Peyer's patch (tissue), 4 donors: ENCODE results near the gene TMEM141. TPM values are rescaled to one million over a fixed set of nuclear protein-coding genes. Genes with fewer than 3 reads are reported as not detected.

Source experiments
- DNase-seq, 3 donors: peaks; one replicate each; pipeline ENCODE4 v3.0.0-alpha.2; 2017 to 2019
- H3K27ac ChIP-seq, 4 donors: fragments of 200-600 bp; sonication (generic); one replicate each; pipeline ENCODE4 v1.5.1; 2016 to 2019
- H3K27me3 ChIP-seq, 2 donors: fragments of 200-600 bp; sonication (generic); one replicate each; pipeline ENCODE4 v1.5.1; 2019
- H3K36me3 ChIP-seq, 3 donors: fragments of 200-600 bp; sonication (generic); one replicate each; pipeline ENCODE4 v1.5.1; 2016 to 2019
- H3K4me1 ChIP-seq, 4 donors: fragments of 200-600 bp; sonication (generic); one replicate each; pipeline ENCODE4 v1.5.1; 2016 to 2019
- H3K4me3 ChIP-seq, 4 donors: fragments of 200-600 bp; sonication (generic); 1 replicate in 3 of 4; 2 replicates in 1 of 4; pipeline ENCODE4 v1.5.1; 2016 to 2019; ENCODE audit warnings: mild to moderate bottlenecking in 1 of 4
- H3K9me3 ChIP-seq, 4 donors: fragments of 200-600 bp; sonication (generic); one replicate each; pipeline ENCODE4 v1.5.1; 2016 to 2019; ENCODE audit warnings: mild to moderate bottlenecking in 1 of 4
- POLR2A ChIP-seq, 2 donors: fragments of 450-650 bp; IDR thresholded peaks; one replicate each; pipeline ENCODE4 v1.5.1; 2017; ENCODE audit warnings: antibody characterized with exemption in 2 of 2, mild to moderate bottlenecking in 2 of 2, moderate library complexity in 2 of 2
- total RNA-seq, 4 donors: library from RNA; depleted of rRNA; stranded (reverse); fragments of >200 nt; gene quantifications; one replicate each; pipeline ENCODE4 v1.1.0, GENCODE V29; 2016
- TF ChIP-seq, protein P1 (sequence below), 6 experiments: fragments of 450-650 bp in 4 of 6; fragments of 200-600 bp in 2 of 6; sonication (generic) in 1 of 6; IDR thresholded peaks; one replicate each; pipeline ENCODE4 v1.5.1; 2017 to 2019; ENCODE audit warnings: antibody characterized with exemption in 6 of 6, mild to moderate bottlenecking in 3 of 6, moderate library complexity in 1 of 6

The TMEM141 gene
- total RNA-seq, 4 donors from 2014 or later: 52.0 to 240 (median 187) TPM

DNA sequence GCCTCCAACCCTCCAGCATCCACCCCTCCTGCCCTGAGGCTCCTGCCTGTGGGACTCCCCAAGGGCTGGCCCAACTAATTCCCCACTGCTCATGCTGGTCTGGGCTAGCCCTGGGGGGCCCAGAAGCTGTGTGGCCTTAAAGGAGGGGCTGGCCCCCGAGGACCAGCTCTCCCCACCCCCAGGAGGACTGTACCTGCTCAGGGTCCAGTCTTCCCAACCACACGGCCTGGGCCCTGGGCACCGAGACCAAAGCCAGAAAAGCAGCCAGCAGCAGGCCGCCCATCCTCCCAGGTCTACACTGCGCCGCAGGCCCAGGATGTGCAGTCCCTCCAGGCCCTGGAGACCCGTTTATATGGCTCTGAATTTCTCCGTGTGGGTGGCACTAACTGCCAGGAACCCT lies 42.9 kb upstream of the TMEM141 start, which contains the start of gene LCN6:
Gene LCN6 (minus strand): TSS at position 325 of the 400 bp plus-strand sequence. CDS start 42 bp downstream, at position 283.
- H3K27me3 ChIP-seq: no peaks in the 10 kb centered on the region
- no peak for DNase-seq
- H3K27ac ChIP-seq: peak within 1 kb of the TSS; percentile 5 to 80 (median 18)
- H3K9me3 ChIP-seq: peaks cover 0 to 14% (median 3%) of the 10 kb centered on the region in 4 donors
- peaks cover 0 to 16% (median 3%) of the 10 kb centered on the region in 4 donors for H3K4me1 ChIP-seq
- TF ChIP-seq, protein P1, sequence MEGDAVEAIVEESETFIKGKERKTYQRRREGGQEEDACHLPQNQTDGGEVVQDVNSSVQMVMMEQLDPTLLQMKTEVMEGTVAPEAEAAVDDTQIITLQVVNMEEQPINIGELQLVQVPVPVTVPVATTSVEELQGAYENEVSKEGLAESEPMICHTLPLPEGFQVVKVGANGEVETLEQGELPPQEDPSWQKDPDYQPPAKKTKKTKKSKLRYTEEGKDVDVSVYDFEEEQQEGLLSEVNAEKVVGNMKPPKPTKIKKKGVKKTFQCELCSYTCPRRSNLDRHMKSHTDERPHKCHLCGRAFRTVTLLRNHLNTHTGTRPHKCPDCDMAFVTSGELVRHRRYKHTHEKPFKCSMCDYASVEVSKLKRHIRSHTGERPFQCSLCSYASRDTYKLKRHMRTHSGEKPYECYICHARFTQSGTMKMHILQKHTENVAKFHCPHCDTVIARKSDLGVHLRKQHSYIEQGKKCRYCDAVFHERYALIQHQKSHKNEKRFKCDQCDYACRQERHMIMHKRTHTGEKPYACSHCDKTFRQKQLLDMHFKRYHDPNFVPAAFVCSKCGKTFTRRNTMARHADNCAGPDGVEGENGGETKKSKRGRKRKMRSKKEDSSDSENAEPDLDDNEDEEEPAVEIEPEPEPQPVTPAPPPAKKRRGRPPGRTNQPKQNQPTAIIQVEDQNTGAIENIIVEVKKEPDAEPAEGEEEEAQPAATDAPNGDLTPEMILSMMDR (IDR thresholded peaks at IDR 0.05): no peak
- TF ChIP-seq POLR2A (IDR thresholded peaks at IDR 0.05): no peak
- no peaks in the 10 kb centered on the region for H3K36me3 ChIP-seq
- H3K4me3 ChIP-seq: no peak within 1 kb of the TSS

DNA sequence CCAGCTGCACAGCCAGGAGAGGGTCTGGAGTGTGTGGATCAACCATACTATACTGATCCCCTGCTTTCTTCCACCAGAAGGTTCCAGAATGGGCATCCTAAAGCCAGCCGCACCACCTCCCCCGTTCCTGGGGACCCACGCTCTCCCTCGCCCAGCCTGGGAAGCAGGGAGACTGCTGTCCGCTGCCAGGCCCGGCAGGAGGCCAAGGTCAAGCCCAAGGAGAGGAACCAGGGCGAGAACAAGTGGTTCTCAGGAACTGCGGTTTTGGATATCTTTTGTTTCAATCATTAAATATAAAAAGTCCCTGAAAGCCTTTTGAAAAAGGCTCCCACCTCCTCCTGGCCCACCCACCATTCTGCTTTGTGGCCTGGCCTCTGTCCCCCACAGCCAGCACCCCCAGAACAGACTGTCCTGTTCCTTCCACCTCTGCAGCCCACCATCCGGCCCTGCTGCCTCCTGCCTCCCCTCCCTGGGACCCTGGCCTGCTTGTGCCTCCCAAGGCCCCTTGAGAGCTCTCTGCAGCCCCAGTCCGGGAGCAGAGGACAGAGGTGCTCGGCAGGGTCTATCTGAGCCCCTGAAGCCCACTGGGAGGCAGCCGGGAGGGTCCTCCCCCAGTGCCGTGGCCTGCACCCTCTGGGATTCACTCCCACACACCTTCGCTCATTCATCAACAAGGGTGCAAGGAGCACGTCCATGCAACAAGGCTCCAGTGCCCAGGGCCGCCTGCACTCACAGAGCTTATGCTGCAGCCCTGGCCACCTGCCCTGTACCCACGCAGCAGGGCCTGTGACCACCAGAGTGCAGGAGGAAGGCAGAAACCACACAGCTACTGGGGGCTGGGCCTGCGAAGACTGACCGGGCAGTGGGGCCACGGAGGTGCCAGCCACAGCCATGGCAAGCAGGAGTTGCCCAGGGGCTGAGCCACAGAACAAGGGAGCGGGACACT lies 42.2 kb upstream of the TMEM141 start:
- no peak for TF ChIP-seq POLR2A (IDR thresholded peaks at IDR 0.05)
- TF ChIP-seq, protein P1 (IDR thresholded peaks at IDR 0.05): no peak
- Histone ChIP-seq H3K27me3 (no peaks in the 10 kb centered on the region), H3K9me3 (peaks cover 0 to 14% (median 5%) of the 10 kb centered on the region in 4 donors), H3K4me3 (no peak overlapping the region), H3K4me1 (peaks cover 0 to 13% (median 3%) of the 10 kb centered on the region in 4 donors), H3K36me3 (no peaks in the 10 kb centered on the region), H3K27ac (peak overlapping the region; percentile 5 to 80 (median 18))
- peak in 1 of 3 donors; percentile 51 for DNase-seq

DNA sequence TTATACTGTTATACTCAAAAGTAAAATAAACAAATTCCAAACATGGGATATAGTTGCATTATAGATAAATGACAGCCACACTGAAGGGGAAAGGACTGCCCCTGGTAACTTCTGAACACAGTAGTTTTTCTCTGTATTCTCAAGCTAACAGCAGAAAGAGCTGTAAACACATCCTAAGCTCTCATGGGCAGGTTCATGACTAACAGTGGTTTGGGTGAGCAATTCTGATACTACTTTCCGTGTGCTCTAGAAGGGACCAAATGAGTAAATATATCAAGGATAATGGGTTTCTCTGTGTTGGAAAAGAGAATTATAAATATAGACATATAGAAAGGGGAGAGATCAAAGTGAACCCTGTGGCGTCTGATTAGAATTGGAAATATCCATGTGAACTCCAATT lies 40.6 kb upstream of the TMEM141 start:
- Histone ChIP-seq H3K4me1 (peaks cover 0 to 19% (median 3%) of the 10 kb centered on the region in 4 donors), H3K36me3 (no peaks in the 10 kb centered on the region), H3K4me3 (no peak overlapping the region), H3K27ac (no peak overlapping the region), H3K9me3 (peaks cover 0 to 15% (median 5%) of the 10 kb centered on the region in 4 donors), H3K27me3 (no peaks in the 10 kb centered on the region)
- no peak for TF ChIP-seq POLR2A (IDR thresholded peaks at IDR 0.05)
- TF ChIP-seq, protein P1 (IDR thresholded peaks at IDR 0.05): no peak
- DNase-seq: no peak

DNA sequence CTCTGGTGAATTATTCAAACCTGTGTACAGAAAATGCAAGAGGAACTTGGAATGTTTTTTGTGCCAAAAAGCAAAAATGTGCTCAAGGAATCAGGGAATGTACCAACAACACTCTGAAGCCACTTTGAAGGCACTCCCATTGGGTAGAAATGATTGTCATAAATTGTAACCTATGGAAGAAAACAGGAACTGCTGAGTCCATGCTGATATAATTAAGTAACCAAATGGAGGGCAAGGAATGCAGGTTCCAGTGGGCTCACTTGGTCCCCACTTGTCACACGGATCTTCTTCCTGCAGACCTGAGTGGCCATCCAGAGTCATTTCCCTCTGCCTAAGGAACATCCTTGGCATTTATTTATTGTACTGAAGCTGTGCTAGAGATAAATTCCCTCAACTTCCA lies 39.9 kb upstream of the TMEM141 start:
- DNase-seq: no peak
- Histone ChIP-seq H3K4me3 (no peak overlapping the region), H3K27ac (no peak overlapping the region), H3K9me3 (peaks cover 0 to 17% (median 5%) of the 10 kb centered on the region in 4 donors), H3K36me3 (no peaks in the 10 kb centered on the region), H3K4me1 (peaks cover 0 to 19% (median 3%) of the 10 kb centered on the region in 4 donors), H3K27me3 (no peaks in the 10 kb centered on the region)
- no peak for TF ChIP-seq POLR2A (IDR thresholded peaks at IDR 0.05)
- TF ChIP-seq, protein P1 (IDR thresholded peaks at IDR 0.05): no peak

DNA sequence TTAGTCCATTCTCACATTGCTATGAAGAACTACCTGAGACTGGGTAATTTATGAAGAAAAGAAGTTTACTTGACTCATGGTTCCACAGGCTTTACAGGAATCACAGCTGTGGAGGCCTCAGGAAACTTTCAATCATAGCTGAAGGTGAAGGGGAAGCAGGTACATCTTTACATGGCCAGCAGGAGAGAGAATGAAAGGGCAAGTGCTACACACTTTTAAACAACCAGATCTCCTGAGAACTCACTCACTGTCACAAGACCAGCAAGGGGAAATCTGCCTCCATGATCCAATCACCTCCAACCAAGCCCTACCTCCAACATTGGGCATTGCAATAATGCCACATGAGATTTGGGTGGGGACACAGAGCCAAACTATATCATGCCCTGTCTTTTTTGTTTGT lies 39.3 kb upstream of the TMEM141 start:
- H3K27me3 ChIP-seq: no peaks in the 10 kb centered on the region
- TF ChIP-seq POLR2A (IDR thresholded peaks at IDR 0.05): no peak
- H3K27ac ChIP-seq: no peak overlapping the region
- no peak for DNase-seq
- peaks cover 0 to 17% (median 5%) of the 10 kb centered on the region in 4 donors for H3K9me3 ChIP-seq
- H3K4me1 ChIP-seq: peaks cover 0 to 19% (median 3%) of the 10 kb centered on the region in 4 donors
- no peak overlapping the region for H3K4me3 ChIP-seq
- H3K36me3 ChIP-seq: no peaks in the 10 kb centered on the region
